SK-N-SH (cell line): ENCODE measurements around the gene OR2B6.

Experiments
- CHD2 ChIP-seq: fragments of 150-350 bp; IDR thresholded peaks from 2 replicates; pipeline ENCODE4 v1.6.1; 2018; ENCODE audit warnings: low read length; ENCODE audit not compliant: partially characterized antibody
- ELF1 ChIP-seq: IDR thresholded peaks from 2 replicates; pipeline ENCODE4 v1.4.0; 2012
- EZH2phosphoT487 ChIP-seq: fragments of 200-600 bp; sonication (generic); IDR thresholded peaks from 2 replicates; pipeline ENCODE4 v1.6.1; 2017; ENCODE audit warnings: low read depth, mixed run types, mild to moderate bottlenecking, antibody characterized with exemption, moderate library complexity, borderline replicate concordance
- GATA2 ChIP-seq: sonication (generic); formaldehyde crosslinking; IDR thresholded peaks from 2 replicates; pipeline ENCODE4 v1.5.0; 2020; ENCODE audit warnings: mild to moderate bottlenecking, missing genetic modification reagents
- JUND ChIP-seq: IDR thresholded peaks from 2 replicates; pipeline ENCODE4 v1.4.0; 2012
- MAX ChIP-seq: IDR thresholded peaks from 2 replicates; pipeline ENCODE4 v1.4.0; 2012; ENCODE audit warnings: low read depth
- MEF2A ChIP-seq: IDR thresholded peaks from 2 replicates; pipeline ENCODE4 v1.4.0; 2012; ENCODE audit warnings: low read depth, borderline replicate concordance
- POLR2AphosphoS5 ChIP-seq: IDR thresholded peaks from 2 replicates; pipeline ENCODE4 v1.6.1; 2012; ENCODE audit warnings: low read depth, low read length
- RAD21 ChIP-seq: IDR thresholded peaks from 2 replicates; pipeline ENCODE4 v1.6.1; 2012; ENCODE audit warnings: mild to moderate bottlenecking, low read length
- RCOR1 ChIP-seq: fragments of 150-350 bp; IDR thresholded peaks from 2 replicates; pipeline ENCODE4 v1.6.1; 2017; ENCODE audit warnings: antibody characterized with exemption, low read length
- RFX5 ChIP-seq: IDR thresholded peaks from 2 replicates; pipeline ENCODE4 v1.6.1; 2012; ENCODE audit warnings: mild to moderate bottlenecking, improper control_type of control experiment, low read length
- RXRA ChIP-seq: IDR thresholded peaks from 2 replicates; pipeline ENCODE4 v1.4.0; 2012; ENCODE audit warnings: low read depth, mild to moderate bottlenecking, borderline replicate concordance
- TF ChIP-seq, protein P1 (sequence below): fragments of 200-600 bp; sonication (generic); IDR thresholded peaks from 2 replicates; pipeline ENCODE4 v1.6.1; 2017; ENCODE audit warnings: antibody characterized with exemption, mild to moderate bottlenecking, moderate library complexity
- TF ChIP-seq, protein P2 (sequence below): IDR thresholded peaks from 2 replicates; pipeline ENCODE4 v1.6.1; 2012; ENCODE audit warnings: mild to moderate bottlenecking, low read depth, low read length, moderate library complexity

DNA sequence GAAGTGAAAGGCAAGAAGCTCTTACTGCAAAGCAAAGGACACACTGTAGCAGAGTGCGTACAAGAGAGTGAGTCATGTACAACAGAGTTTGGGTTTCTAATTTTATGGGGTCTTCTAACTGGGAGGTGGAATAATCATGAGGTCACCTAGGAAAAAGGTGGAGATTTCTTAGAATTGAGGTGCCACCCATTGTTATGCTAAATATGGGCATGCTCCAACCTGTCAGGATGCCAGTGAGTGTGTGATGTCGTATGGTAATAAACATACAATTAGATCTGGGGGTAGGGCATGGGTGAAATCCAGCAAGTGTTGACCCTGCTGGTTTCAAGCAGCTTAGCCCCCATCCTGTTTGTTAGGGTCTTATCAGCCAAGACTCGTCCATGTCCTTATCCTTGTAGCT, 46.6 kb downstream of the OR2B6 start:
- TF ChIP-seq RAD21: no peak
- TF ChIP-seq, protein P1, sequence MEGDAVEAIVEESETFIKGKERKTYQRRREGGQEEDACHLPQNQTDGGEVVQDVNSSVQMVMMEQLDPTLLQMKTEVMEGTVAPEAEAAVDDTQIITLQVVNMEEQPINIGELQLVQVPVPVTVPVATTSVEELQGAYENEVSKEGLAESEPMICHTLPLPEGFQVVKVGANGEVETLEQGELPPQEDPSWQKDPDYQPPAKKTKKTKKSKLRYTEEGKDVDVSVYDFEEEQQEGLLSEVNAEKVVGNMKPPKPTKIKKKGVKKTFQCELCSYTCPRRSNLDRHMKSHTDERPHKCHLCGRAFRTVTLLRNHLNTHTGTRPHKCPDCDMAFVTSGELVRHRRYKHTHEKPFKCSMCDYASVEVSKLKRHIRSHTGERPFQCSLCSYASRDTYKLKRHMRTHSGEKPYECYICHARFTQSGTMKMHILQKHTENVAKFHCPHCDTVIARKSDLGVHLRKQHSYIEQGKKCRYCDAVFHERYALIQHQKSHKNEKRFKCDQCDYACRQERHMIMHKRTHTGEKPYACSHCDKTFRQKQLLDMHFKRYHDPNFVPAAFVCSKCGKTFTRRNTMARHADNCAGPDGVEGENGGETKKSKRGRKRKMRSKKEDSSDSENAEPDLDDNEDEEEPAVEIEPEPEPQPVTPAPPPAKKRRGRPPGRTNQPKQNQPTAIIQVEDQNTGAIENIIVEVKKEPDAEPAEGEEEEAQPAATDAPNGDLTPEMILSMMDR: no peak
- TF ChIP-seq CHD2: no peak
- TF ChIP-seq ELF1: no peak
- TF ChIP-seq MAX: no peak
- no peak for TF ChIP-seq RXRA
- no peak for TF ChIP-seq JUND
- TF ChIP-seq EZH2phosphoT487: no peak
- TF ChIP-seq POLR2AphosphoS5: no peak
- TF ChIP-seq, protein P2, sequence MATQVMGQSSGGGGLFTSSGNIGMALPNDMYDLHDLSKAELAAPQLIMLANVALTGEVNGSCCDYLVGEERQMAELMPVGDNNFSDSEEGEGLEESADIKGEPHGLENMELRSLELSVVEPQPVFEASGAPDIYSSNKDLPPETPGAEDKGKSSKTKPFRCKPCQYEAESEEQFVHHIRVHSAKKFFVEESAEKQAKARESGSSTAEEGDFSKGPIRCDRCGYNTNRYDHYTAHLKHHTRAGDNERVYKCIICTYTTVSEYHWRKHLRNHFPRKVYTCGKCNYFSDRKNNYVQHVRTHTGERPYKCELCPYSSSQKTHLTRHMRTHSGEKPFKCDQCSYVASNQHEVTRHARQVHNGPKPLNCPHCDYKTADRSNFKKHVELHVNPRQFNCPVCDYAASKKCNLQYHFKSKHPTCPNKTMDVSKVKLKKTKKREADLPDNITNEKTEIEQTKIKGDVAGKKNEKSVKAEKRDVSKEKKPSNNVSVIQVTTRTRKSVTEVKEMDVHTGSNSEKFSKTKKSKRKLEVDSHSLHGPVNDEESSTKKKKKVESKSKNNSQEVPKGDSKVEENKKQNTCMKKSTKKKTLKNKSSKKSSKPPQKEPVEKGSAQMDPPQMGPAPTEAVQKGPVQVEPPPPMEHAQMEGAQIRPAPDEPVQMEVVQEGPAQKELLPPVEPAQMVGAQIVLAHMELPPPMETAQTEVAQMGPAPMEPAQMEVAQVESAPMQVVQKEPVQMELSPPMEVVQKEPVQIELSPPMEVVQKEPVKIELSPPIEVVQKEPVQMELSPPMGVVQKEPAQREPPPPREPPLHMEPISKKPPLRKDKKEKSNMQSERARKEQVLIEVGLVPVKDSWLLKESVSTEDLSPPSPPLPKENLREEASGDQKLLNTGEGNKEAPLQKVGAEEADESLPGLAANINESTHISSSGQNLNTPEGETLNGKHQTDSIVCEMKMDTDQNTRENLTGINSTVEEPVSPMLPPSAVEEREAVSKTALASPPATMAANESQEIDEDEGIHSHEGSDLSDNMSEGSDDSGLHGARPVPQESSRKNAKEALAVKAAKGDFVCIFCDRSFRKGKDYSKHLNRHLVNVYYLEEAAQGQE: no peak
- TF ChIP-seq RCOR1: no peak
- no peak for TF ChIP-seq MEF2A
- no peak for TF ChIP-seq GATA2 (CRISPR knock-in tag)
- TF ChIP-seq RFX5: no peak
